NCI-H1694 treated with DMSO at 0.1 percent for 48 hours (cell line): ENCODE measurements around the gene SLC2A2.
"Not testable (repeated sequence)": the region's sequence is repeated elsewhere in the genome, so short reads cannot be mapped to it uniquely, and the experiment has no call there.

Experiments
- DNase-seq: peaks from one replicate; lab custom pipeline; 2025; lab: John Stamatoyannopoulos, UW

The SLC2A2 gene

DNA sequence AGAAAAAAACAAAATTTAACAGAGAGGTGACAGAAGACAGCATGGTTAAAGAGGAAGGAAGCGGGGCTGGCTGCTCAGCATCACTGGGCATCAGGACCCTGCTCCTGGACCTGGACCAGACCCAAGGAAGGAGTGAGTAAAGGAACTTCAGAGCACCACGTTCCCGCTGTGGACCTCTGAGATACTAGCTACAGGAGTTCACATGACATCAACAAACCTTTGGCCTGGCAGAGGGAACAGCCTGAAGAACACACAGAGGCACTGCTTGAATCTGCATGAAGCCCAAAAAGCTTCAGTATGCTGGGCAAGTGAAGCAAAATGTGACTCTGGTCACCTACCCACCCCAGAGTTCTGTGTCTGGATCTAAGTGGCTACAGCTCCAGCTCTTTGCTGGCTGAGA, 38.1 kb downstream of the SLC2A2 start:
- no peak for DNase-seq

DNA sequence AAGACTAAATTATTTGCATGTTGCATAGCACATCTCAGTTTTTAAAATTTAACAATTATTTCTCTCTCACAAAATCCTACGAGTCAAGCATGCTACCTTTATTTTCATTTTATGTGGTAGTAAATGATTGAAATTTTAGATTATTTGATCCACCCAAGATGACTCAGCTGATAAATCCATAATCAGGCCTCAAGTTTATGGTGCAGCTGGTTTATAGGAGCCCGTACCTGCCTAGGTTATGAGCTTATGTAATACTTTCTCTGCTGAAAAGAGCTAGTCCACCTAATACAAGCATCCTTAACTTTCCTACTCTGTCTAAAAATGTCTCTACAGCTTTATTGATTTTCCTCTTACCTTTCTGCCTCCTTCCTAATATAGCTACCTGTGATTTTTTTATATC, 41.2 kb downstream of the SLC2A2 start:
- DNase-seq = no peak

DNA sequence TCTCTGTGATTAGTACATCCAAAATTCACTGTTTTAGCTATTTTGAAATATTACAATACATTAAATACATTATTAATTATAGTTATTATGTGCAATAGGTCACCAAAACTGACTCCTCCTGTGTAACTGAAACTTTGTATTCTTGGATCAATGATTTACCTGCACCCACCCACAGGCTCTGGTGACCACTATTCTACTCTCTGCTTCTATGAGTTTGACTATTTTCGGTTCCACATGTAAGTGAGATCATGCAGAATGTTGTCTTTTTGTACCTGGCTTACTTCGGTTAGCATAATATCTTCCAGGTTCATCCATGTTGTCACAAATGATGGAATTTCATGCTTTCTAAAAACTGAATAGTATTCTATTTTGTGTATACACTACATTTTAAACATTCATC, 43.8 kb downstream of the SLC2A2 start:
- DNase-seq = no peak

DNA sequence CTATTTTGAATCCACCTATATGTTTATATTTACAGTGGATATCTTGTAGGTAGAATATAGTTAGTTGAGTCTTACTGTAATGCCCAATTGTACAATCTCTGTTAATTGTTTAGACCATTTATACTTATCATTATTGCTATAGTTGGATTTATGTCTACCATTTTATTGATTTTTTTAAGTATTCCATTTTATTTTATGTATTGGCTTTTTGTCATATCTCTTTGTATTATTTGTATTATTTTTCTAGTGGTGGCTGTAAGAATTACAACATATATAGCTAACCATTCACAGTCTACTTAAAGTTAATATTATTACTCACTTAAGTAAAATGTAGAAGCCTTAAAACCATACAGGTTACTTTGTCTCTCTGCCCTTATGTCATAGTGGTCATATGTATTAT, 46.1 kb downstream of the SLC2A2 start:
- no peak for DNase-seq

DNA sequence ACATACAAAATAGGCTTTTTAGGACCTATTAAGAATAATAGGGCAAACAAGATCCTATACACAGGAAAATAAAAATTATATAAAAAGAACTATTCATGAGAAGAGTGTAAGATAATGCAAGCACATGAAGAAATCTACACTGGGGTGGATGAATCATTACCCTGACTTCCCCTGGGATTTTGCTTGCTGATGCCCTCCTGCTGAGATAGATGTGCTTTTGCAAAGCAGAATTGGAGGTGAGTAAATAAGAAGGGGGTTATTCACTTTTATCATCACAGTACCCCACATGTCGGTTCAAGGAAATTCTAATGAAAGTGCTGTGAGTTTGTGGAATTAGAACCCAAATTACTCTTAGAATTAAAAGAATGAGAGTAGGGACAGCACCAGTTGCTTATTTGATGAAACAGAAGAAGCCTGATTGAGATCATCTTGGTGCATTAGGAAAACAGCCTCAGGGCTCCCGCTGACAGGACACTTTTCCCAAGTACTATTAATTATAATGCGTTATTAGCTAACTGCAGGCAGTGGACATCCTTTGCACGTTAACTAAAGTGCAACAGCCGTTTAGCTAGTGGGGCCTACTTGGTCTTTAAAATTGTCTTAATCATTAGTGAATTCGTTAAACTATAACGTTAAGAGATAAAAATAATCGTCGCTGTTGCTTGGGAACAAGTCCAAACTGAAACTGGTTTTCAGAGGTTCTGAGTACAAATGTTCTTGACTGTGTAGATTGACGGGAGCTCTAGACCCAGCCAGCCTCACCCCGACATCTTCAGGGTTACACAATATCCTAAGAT, 48.4 kb downstream of the SLC2A2 start:
- DNase-seq = no peak

DNA sequence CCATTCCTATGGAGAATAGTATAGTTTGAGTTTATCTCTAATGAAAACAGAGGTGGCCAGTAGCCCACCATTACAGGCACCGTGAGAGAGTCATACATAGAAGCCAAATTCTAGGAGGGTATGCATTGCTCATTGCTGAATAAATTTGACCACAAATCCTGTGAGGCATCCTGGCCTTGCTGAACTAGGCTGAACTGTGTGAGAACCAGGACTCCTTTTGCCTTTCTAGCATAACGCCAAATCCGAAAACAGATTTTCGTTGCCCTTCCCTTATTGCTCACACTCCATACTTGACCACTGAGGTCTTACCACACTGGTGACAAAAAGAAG, 50.4 kb downstream of the SLC2A2 start:
- DNase-seq = no peak

DNA sequence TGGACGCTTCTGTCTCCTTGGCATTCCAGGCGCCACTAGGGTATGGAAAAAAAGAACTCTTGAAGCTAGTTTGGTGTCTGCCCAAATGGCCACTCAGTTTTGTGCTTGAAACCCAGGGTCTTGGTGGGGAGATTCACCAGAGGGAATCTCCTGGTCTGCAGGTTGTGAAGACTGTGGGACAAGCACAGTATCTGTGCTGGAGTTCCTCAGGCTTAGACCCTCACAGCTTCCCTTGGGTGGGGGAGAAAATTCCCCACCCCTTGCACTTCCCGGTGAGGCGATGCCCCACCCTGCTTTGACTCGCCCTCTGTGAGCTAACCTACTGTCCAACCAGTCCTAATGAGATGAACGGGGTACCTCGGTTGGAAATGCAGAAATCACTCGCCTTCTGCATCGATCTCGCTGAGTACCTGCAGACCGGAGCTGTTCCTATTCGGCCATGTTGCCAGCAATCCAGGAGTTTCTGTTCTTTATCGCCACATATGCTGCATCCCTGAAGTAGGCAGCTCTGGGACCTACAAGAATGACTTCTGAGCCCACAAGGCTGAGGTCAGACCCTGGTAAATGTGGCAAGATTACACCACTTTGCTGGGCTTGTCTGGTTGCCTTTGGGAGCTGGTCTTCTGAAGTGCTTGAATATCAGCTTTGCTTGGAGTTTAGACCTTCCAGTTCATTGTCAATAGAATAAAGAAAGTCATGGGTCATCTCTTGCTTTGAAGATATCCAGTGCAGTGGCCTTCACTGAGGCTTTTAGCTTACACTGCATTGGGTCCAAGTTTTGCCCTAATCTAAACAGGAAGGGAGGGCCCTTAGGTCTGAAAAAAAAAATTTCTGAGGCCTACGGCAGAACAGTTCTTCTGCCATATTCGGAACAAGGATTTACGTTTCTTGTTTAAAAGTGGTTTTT, 51.0 kb downstream of the SLC2A2 start:
- DNase-seq = no peak

DNA sequence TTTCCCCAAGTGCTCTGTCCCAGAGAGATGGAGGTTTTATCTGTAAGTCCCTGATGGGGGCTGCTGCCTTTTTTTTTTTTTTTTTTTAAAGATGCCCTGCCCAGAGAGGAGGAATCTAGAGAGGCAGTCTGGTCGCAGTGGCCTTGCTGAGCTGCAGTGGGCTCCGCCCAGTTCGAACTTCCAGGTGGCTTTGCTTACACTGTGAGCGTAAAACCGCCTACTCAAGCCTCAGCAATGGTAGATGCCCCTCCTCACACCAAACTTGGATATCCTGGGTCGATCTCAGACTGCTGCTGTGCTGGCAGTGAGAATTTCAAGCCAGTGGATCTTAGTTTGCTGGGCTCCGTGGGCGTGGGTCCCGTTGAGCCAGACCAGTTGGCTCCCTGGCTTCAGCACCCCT, 51.6 kb downstream of the SLC2A2 start:
- DNase-seq = no peak

DNA sequence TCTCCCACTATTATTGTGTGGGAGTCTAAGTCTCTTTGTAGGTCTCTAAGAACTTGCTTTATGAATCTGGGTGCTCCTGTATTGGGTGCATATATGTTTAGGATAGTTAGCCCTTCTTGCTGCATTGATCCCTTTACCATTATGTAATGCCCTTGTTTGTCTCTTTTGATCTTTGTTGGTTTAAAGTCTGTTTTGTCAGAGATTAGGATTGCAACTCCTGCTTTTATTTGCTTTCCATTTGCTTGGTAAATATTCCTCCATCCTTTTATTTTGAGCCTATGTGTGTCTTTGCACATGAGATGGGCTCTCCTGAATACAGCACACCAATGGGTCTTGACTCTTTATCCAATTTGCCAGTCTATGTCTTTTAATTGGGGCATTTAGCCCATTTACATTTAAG, 53.6 kb downstream of the SLC2A2 start:
- not testable (repeated sequence) for DNase-seq

DNA sequence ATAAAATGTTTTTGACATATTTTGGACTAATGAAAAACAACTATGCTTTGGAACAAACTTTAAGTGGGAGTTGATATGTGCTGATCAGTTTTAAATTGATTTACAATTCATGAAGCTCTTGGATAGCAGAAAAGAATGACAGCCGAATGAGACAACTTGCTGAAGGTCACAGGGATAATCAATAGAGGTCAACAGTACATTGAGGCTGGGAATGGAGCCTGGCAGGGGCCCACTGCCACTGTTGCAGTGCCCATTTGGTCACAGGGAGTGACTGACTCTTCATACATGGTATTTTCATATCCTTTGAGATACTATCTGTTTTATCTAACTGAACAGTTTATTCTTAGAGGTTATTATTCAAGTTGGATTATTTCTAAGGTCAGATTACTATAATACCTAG, 59.4 kb downstream of the SLC2A2 start:
- DNase-seq = no peak

DNA sequence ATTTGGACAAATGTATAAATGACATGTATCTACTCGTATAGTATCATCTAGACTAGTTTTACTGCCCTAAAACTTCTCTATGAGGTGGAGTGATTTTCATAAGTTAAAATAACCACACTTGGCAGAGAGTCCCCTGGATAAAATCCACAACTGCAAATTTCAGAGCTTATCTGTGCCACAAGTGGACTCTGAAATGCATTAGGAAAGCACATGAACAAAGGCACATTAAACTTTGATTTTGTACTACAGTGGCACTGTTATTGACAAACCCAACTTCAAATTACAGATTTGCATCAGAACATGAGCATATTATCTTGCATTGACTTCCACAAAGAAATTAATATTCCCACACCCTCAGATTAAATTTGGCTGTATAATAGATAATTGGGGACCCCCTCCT, 60.0 kb downstream of the SLC2A2 start:
- no peak for DNase-seq

DNA sequence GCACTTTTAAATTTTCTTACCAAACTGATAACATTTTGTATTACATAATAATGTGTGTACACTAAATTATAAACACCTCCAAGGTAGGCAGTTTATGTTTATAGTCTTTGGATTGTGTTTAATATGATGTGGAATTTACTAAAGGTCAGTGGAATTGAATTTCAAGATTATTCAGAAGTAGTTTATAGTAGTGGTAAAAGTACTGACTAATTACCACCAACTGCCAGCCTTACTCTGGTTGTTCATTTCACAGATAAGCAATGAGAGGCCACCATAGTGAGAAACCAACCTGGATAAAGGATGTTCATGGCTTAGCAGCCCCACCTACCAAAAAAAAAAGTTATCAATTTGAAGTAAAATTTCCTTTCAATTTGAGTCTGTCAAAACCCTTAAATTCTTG, 64.1 kb downstream of the SLC2A2 start:
- DNase-seq = no peak

DNA sequence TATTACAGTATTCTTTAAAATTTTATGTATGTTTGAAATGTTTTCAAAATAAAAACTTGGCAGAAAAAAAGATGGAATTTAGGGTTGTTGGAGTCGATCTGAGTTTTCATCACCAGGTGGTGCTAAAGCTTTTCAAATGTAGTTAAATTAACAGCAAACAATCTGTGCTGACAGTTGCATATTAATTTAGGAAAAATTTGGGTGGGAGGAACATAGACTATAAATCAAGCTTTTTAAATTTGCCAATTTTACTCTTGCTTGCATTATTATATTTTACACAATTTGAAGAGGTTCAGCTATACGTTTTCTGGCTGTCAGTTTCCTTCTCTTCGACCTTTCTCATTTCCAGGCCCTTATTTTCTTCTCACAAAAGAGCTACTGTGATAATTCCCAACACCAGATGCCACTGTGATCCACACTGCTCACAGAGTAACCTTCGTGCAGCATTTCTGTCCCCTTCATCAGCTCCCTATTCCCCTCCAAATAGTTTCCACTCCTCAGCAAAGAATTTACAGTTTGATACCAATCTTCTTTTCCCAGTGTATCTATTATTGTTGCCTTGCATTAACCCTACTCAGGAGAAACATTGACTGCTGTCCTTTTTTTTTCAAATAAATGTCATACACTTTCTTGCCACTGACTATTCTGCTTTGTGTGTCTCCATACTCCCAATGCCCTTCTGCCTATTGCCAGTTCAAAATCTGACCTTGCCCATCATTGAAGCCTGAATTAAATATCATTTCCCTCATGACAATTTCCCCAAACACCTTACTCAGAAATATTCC, 64.7 kb downstream of the SLC2A2 start:
- DNase-seq = peak; percentile 34

DNA sequence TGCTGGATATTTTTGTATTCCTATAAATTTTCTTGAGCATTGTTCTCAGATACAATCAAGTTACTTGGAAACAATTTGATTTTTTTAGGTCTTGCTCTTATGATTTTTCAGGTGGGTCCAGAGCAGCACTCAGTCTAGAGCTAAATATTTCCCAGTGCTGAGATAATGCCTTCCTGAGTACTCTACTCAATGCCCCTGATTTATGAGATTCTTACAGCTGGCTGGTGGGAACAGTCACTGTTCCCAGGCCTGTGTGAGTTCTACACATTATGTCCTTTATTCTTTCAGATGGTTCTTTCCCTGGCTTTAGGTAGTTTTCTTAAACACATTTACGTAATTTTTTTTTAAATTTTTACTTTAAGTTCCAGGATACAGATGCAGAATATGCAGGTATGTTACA, 67.1 kb downstream of the SLC2A2 start:
- DNase-seq = no peak

DNA sequence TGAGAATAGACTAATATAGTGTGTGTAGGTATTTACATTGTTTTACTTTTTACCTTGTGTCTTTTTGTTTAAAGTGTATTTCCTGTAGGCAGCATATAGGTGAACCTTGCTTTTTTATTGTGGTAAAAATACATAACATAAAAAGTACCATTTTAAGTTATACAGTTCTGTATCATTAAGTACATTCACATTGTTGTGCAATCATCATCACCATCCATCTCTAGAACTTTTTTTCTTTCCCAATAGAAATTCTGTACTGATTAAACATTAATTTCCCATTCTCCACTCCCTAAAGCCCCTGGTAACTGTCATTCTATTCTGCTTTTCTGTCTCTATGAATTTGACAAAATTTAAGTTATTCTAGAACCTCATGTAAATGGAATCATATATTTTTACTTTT, 69.9 kb downstream of the SLC2A2 start:
- DNase-seq = no peak

DNA sequence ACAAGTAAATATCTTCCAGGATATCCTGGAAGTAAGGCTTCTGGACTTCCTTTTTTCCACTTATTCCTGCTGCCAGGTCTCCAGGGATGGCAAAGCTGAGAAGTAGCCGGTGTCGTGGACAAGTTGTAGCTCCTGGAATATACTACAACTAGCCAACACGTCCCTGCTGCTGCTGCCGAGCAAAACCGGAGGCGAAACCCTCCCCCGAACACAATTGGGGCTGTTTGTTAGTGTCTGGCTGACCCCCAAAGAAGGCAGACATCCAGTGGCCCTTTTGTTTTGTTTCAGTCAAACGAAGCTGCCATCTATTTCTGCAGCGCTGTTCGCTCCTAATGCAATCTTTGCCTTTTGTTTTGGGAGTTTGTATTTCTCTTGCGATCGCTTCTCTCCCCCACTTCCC, 72.8 kb downstream of the SLC2A2 start:
- no peak for DNase-seq

DNA sequence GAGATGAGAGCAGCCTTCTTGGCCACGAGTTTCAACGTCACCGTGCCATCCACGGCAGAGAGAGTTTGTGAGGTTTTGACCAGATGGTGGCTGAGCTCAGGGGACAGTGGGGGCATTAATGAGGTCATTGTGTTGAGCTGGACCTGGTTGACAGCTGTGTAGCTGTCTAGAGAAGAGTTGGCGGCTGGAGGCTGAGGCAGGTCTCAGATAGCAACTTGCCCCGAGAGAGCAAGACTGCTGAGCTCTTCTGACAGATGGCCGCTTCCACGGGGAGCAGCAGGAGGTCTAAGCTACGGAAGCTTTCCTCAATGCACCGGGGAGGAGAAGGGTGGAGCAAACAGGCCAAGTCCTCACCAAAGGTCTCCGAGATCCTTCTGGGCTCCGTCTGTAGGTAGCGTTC, 73.3 kb downstream of the SLC2A2 start:
- DNase-seq = no peak

DNA sequence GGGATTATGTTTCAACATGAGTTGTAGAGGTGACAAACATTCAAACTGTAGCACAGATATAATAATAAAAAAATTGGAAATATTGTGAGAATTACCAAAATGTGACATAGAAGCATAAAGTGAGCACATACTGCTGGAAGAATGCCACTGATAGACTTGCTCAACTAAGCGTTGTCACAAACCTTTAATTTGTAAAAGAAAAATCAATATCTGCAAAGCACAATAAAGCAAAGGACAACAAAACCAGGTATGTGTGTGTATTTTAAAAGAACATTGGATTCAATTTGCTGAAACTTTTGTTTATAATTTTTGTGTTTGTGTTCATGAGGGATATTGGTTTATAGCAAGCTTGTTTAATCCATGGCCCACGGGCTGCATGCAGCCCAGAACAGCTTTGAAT, 77.3 kb downstream of the SLC2A2 start:
- no peak for DNase-seq

DNA sequence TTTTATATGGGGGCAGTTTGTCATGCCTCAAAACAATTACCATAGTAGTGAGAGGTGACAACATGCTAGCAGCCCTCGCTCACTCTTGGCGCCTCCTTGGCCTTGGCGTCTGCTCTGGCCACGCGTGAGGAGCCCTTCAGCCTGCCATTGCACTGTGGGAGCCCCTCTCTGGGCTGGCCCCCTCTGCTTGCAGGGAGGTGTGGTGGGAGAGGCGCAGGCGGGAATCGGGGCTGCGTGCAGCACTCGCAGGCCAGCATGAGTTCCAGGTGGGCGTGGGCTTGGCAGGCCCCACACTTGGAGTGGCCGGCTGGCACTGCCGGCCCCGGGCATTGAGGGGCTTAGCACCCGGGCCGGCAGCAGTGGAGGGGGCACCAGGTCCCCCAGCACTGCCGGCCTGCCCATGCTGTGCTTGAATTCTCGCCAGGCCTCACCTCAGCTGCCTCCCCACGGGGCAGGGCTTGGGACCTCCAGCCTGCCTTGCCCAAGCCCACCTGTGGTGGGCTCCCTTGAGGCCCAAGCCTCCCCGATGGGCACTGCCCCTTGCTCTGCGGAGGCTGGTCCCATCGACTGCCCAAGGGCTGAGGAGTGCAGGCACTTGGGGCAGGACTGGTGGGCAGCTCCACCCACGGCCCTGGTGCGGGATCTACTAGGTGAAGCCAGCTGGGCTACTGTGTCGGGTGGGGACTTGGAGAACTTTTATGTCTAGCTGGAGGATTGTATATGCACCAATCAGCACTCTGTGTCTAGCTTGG, 79.3 kb downstream of the SLC2A2 start:
- no peak for DNase-seq
